Endothelial cell of umbilical vein (primary cell): ENCODE data around the gene OR51E2.
A peak's percentile ranks its signal among the peaks of the same experiment; 100 is the strongest.

ENCODE experiments used
- CTCF ChIP-seq, 2 donors: IDR thresholded peaks; 1 replicate in 1 of 2; 2 replicates in 1 of 2; pipeline ENCODE4 v1.5.1; 2011; ENCODE audit warnings: low read length in 2 of 2, mild to moderate bottlenecking in 2 of 2, moderate library complexity in 2 of 2, control low read depth in 1 of 2, inconsistent platforms in 1 of 2, low read depth in 1 of 2; ENCODE audit not compliant: insufficient read depth in 1 of 2; ENCODE audit errors: extremely low read depth in 1 of 2
- EZH2 ChIP-seq: IDR thresholded peaks from 2 replicates; pipeline ENCODE4 v1.6.1; 2012; ENCODE audit warnings: borderline replicate concordance, low read depth, mild to moderate bottlenecking, moderate library complexity, low read length, inconsistent platforms; ENCODE audit not compliant: severe bottlenecking
- FOS ChIP-seq: IDR thresholded peaks from 2 replicates; pipeline ENCODE4 v1.6.1; 2011; ENCODE audit warnings: mild to moderate bottlenecking, low read length, moderate library complexity, borderline replicate concordance; ENCODE audit not compliant: insufficient read depth
- MAX ChIP-seq: IDR thresholded peaks from 2 replicates; pipeline ENCODE4 v1.6.1; 2011; ENCODE audit not compliant: insufficient read depth, insufficient read length
- POLR2AphosphoS5 ChIP-seq: IDR thresholded peaks from 2 replicates; pipeline ENCODE4 v1.6.1; 2012; ENCODE audit warnings: low read depth, mild to moderate bottlenecking, control low read depth, low read length, moderate library complexity; ENCODE audit not compliant: insufficient read depth

DNA sequence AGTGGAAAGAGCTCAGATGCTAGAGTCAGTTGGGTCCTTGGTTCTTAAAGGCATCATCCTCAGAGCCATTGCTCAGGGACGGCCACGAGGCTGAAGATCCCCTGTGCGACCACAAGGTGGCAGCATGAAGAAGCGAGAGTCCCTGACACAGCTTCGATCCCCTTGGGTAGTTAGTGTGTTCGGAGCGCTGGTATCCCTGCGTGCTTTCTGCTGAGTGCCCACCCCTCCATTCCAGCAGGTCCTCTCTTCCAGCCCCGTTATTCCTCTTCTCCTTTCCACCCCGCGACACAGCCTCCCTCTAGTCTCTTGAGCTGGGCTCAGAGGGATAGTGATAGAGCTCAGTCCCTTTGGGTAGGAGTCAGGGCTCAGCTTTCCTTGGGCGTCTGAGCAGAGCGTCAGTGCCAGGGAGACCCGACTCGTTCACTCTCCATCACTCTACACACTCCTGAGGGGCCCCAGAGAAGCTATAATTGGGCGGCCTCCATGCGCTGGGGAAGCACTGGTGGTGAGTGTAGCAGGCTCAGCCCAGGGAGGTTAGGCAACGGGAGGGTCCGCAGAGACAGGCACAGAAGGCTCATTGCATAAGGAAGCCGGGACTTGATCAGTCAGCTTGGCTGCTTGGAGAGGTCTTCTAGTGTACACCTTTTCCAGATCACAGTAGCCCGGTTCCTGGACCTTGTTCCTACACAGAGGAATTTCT is 60.5 kb downstream of the OR51E2 start, which contains the start of gene OR51D1:
- TF ChIP-seq CTCF (IDR thresholded peaks at IDR 0.05; ENCODE audit: extremely low read depth in 1 of 2, insufficient read depth in 1 of 2, low read depth in 1 of 2, low read length in 2 of 2) (peak; percentile 82 to 93), MAX (no peak), POLR2AphosphoS5 (no peak), EZH2 (no peak), FOS (no peak)
